K562 (cell line): ENCODE data around the gene TCOF1.

ENCODE experiments used
- ATF1 ChIP-seq, 2 experiments: fragments of 450-650 bp in 1 of 2; IDR thresholded peaks; 2 replicates each; pipeline ENCODE4 v1.6.1; 2016; ENCODE audit warnings: missing compliant biosample characterization in 1 of 2, missing genetic modification characterization in 1 of 2
- CTCF ChIP-seq, 3 experiments: IDR thresholded peaks in 2 of 3; conservative IDR thresholded peaks in 1 of 3; 2 replicates each; pipeline ENCODE4 v1.5.1; 2011 to 2012; ENCODE audit warnings: low read length in 3 of 3, mild to moderate bottlenecking in 3 of 3, control low read depth in 2 of 3, improper control_type of control experiment in 1 of 3, inconsistent platforms in 1 of 3, low read depth in 1 of 3, mixed read lengths in 1 of 3, moderate library complexity in 1 of 3; ENCODE audit not compliant: insufficient read depth in 2 of 3
- EGR1 ChIP-seq: fragments of 450-650 bp; conservative IDR thresholded peaks from 2 replicates; pipeline ENCODE4 v1.6.1; 2017; ENCODE audit warnings: mild to moderate bottlenecking
- PHF21A ChIP-seq: fragments of 450-650 bp; IDR thresholded peaks from 2 replicates; pipeline ENCODE4 v1.6.1; 2017; ENCODE audit warnings: low read depth, borderline replicate concordance
- SRSF1 ChIP-seq: fragments of 200-400 bp; formaldehyde crosslinking; IDR thresholded peaks from 2 replicates; pipeline ENCODE4 v1.6.1; 2017; ENCODE audit warnings: mild to moderate bottlenecking, low read depth, low read length, moderate library complexity
- STAT5B ChIP-seq: fragments of 250-450 bp; sonication (Bioruptor Pico); IDR thresholded peaks from 2 replicates; pipeline ENCODE4 v1.8.0; 2021; ENCODE audit warnings: mild to moderate bottlenecking, inconsistent platforms
- YY1 ChIP-seq, 3 experiments: IDR thresholded peaks; 2 replicates each; pipeline ENCODE4 v1.6.1; 2011; ENCODE audit warnings: low read length in 2 of 3, mild to moderate bottlenecking in 2 of 3, moderate library complexity in 2 of 3, borderline replicate concordance in 1 of 3, control low read depth in 1 of 3, low read depth in 1 of 3; ENCODE audit not compliant: insufficient read depth in 3 of 3, insufficient replicate concordance in 2 of 3, control insufficient read depth in 1 of 3, insufficient read length in 1 of 3; ENCODE audit errors: extremely low read depth in 1 of 3
- ZNF511 ChIP-seq: sonication (generic); formaldehyde crosslinking; IDR thresholded peaks from 2 replicates; pipeline ENCODE4 v1.8.0; 2022; ENCODE audit warnings: mild to moderate bottlenecking, missing genetic modification reagents
- ZNF551 ChIP-seq: fragments of 250-450 bp; sonication (Bioruptor Pico); IDR thresholded peaks from 2 replicates; pipeline ENCODE4 v1.5.0; 2021; ENCODE audit warnings: mild to moderate bottlenecking, moderate library complexity
- ZNF589 ChIP-seq: fragments of 200-800 bp; sonication (Bioruptor generic); IDR thresholded peaks from 2 replicates; pipeline ENCODE4 v1.6.1; 2016; ENCODE audit warnings: low read depth, missing genetic modification characterization, missing compliant biosample characterization
- TF ChIP-seq, protein P1 (sequence below): fragments of 250-450 bp; sonication (Bioruptor Pico); IDR thresholded peaks from 2 replicates; pipeline ENCODE4 v1.5.0; 2021
- TF ChIP-seq, protein P2 (sequence below): sonication (generic); formaldehyde crosslinking; IDR thresholded peaks from 2 replicates; pipeline ENCODE4 v1.8.0; 2022; ENCODE audit warnings: mild to moderate bottlenecking, low read depth, missing genetic modification reagents

- TF ChIP-seq YY1 (IDR thresholded peaks at IDR 0.05; ENCODE audit: borderline replicate concordance in 1 of 3, control insufficient read depth in 1 of 3, extremely low read depth in 1 of 3, insufficient read depth in 3 of 3, insufficient read length in 1 of 3, insufficient replicate concordance in 2 of 3, low read depth in 1 of 3, low read length in 2 of 3) = no peak
- no peak for TF ChIP-seq PHF21A
- TF ChIP-seq ZNF511 (CRISPR knock-in tag) = no peak
- peak; percentile 30; the same call in 1 of the 2 replicates for TF ChIP-seq EGR1
- TF ChIP-seq ATF1 (CRISPR knock-in tag; IDR thresholded peaks at IDR 0.05) = no peak
- no peak for TF ChIP-seq ATF1 (tag; IDR thresholded peaks at IDR 0.05)
- TF ChIP-seq SRSF1 = no peak
- TF ChIP-seq ZNF551 (CRISPR knock-in tag) = no peak
- no peak for TF ChIP-seq ZNF589 (CRISPR knock-in tag)
- no peak for TF ChIP-seq CTCF (IDR thresholded peaks at IDR 0.05 in 2 of 3, conservative IDR thresholded peaks at IDR 0.05 in 1 of 3; ENCODE audit: insufficient read depth in 2 of 3, low read depth in 1 of 3, low read length in 3 of 3)
- TF ChIP-seq, protein P1, sequence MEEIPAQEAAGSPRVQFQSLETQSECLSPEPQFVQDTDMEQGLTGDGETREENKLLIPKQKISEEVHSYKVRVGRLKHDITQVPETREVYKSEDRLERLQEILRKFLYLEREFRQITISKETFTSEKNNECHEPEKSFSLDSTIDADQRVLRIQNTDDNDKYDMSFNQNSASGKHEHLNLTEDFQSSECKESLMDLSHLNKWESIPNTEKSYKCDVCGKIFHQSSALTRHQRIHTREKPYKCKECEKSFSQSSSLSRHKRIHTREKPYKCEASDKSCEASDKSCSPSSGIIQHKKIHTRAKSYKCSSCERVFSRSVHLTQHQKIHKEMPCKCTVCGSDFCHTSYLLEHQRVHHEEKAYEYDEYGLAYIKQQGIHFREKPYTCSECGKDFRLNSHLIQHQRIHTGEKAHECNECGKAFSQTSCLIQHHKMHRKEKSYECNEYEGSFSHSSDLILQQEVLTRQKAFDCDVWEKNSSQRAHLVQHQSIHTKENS (CRISPR knock-in tag) = no peak
- TF ChIP-seq, protein P2, sequence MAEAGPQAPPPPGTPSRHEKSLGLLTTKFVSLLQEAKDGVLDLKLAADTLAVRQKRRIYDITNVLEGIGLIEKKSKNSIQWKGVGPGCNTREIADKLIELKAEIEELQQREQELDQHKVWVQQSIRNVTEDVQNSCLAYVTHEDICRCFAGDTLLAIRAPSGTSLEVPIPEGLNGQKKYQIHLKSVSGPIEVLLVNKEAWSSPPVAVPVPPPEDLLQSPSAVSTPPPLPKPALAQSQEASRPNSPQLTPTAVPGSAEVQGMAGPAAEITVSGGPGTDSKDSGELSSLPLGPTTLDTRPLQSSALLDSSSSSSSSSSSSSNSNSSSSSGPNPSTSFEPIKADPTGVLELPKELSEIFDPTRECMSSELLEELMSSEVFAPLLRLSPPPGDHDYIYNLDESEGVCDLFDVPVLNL (CRISPR knock-in tag) = no peak
- no peak for TF ChIP-seq STAT5B (CRISPR knock-in tag)
These were observed 40.2 kb upstream of the TCOF1 start for GRCh38 chr5:150317048-150318003.
